GM23338 (cell line): ENCODE results near the gene MPPED1.

Experiments used
- CREB1 ChIP-seq: fragments of 250-450 bp; sonication (Bioruptor Pico); IDR thresholded peaks from 2 replicates; pipeline ENCODE4 v1.5.0; 2020; ENCODE audit warnings: low read depth, mild to moderate bottlenecking, moderate library complexity
- CTCF ChIP-seq, 2 experiments: fragments of 200-600 bp in 1 of 2; sonication (generic) in 1 of 2; conservative IDR thresholded peaks; 2 replicates each; pipeline versions ENCODE4 v1.5.1 to v1.6.1; 2016 to 2017; ENCODE audit warnings: antibody characterized with exemption in 2 of 2, low read depth in 2 of 2, mild to moderate bottlenecking in 2 of 2, moderate library complexity in 1 of 2
- ETS1 ChIP-seq: IDR thresholded peaks from 2 replicates; pipeline ENCODE4 v1.6.1; 2016; ENCODE audit warnings: antibody characterized with exemption
- EZH2 ChIP-seq: fragments of 200-600 bp; sonication (generic); IDR thresholded peaks from one replicate; pipeline ENCODE4 v1.8.0; 2017; ENCODE audit warnings: antibody characterized with exemption, mild to moderate bottlenecking, low read depth; ENCODE audit not compliant: unreplicated experiment
- EZH2phosphoT487 ChIP-seq: fragments of 200-600 bp; sonication (generic); IDR thresholded peaks from one replicate; pipeline ENCODE4 v1.8.1; 2018; ENCODE audit warnings: antibody characterized with exemption; ENCODE audit not compliant: unreplicated experiment
- JUNB ChIP-seq: IDR thresholded peaks from one replicate; pipeline ENCODE4 v1.6.1; 2016; ENCODE audit warnings: antibody characterized with exemption; ENCODE audit not compliant: unreplicated experiment
- NANOG ChIP-seq: IDR thresholded peaks from 2 replicates; pipeline ENCODE4 v1.6.1; 2016; ENCODE audit warnings: antibody characterized with exemption, borderline replicate concordance
- POLR2AphosphoS5 ChIP-seq: IDR thresholded peaks from 2 replicates; pipeline ENCODE4 v1.6.1; 2016; ENCODE audit warnings: antibody characterized with exemption, low read depth
- REST ChIP-seq: IDR thresholded peaks from one replicate; pipeline ENCODE4 v1.6.1; 2018; ENCODE audit warnings: antibody characterized with exemption; ENCODE audit not compliant: unreplicated experiment
- TF ChIP-seq, protein P1 (sequence below): fragments of 250-450 bp; sonication (Bioruptor Pico); IDR thresholded peaks from 2 replicates; pipeline ENCODE4 v1.5.0; 2020; ENCODE audit warnings: mild to moderate bottlenecking, moderate library complexity

GRCh38 chr22:43507235-43507634, 95.4 kb downstream of the MPPED1 start:
- TF ChIP-seq ETS1 (no peak), CTCF (conservative IDR thresholded peaks at IDR 0.05; ENCODE audit: low read depth in 2 of 2) (no peak), POLR2AphosphoS5 (no peak), CREB1 (CRISPR knock-in tag) (no peak), JUNB (no peak), EZH2phosphoT487 (no peak), EZH2 (no peak), REST (no peak), NANOG (no peak)
- TF ChIP-seq, protein P1, sequence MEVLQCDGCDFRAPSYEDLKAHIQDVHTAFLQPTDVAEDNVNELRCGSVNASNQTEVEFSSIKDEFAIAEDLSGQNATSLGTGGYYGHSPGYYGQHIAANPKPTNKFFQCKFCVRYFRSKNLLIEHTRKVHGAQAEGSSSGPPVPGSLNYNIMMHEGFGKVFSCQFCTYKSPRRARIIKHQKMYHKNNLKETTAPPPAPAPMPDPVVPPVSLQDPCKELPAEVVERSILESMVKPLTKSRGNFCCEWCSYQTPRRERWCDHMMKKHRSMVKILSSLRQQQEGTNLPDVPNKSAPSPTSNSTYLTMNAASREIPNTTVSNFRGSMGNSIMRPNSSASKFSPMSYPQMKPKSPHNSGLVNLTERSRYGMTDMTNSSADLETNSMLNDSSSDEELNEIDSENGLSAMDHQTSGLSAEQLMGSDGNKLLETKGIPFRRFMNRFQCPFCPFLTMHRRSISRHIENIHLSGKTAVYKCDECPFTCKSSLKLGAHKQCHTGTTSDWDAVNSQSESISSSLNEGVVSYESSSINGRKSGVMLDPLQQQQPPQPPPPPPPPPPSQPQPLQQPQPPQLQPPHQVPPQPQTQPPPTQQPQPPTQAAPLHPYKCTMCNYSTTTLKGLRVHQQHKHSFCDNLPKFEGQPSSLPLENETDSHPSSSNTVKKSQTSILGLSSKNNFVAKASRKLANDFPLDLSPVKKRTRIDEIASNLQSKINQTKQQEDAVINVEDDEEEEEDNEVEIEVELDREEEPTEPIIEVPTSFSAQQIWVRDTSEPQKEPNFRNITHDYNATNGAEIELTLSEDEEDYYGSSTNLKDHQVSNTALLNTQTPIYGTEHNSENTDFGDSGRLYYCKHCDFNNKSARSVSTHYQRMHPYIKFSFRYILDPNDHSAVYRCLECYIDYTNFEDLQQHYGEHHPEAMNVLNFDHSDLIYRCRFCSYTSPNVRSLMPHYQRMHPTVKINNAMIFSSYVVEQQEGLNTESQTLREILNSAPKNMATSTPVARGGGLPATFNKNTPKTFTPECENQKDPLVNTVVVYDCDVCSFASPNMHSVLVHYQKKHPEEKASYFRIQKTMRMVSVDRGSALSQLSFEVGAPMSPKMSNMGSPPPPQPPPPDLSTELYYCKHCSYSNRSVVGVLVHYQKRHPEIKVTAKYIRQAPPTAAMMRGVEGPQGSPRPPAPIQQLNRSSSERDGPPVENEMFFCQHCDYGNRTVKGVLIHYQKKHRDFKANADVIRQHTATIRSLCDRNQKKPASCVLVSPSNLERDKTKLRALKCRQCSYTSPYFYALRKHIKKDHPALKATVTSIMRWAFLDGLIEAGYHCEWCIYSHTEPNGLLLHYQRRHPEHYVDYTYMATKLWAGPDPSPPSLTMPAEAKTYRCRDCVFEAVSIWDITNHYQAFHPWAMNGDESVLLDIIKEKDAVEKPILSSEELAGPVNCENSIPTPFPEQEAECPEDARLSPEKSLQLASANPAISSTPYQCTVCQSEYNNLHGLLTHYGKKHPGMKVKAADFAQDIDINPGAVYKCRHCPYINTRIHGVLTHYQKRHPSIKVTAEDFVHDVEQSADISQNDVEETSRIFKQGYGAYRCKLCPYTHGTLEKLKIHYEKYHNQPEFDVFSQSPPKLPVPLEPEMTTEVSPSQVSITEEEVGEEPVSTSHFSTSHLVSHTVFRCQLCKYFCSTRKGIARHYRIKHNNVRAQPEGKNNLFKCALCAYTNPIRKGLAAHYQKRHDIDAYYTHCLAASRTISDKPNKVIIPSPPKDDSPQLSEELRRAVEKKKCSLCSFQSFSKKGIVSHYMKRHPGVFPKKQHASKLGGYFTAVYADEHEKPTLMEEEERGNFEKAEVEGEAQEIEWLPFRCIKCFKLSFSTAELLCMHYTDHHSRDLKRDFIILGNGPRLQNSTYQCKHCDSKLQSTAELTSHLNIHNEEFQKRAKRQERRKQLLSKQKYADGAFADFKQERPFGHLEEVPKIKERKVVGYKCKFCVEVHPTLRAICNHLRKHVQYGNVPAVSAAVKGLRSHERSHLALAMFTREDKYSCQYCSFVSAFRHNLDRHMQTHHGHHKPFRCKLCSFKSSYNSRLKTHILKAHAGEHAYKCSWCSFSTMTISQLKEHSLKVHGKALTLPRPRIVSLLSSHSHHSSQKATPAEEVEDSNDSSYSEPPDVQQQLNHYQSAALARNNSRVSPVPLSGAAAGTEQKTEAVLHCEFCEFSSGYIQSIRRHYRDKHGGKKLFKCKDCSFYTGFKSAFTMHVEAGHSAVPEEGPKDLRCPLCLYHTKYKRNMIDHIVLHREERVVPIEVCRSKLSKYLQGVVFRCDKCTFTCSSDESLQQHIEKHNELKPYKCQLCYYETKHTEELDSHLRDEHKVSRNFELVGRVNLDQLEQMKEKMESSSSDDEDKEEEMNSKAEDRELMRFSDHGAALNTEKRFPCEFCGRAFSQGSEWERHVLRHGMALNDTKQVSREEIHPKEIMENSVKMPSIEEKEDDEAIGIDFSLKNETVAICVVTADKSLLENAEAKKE (CRISPR knock-in tag): no peak
